AG04449 (cell line): ENCODE results near the gene C10orf62.
"Not testable (repeated sequence)": the region's sequence is repeated elsewhere in the genome, so short reads cannot be mapped to it uniquely, and the experiment has no call there.

Experiments
- CTCF ChIA-PET: fragments of 350-600 bp; formaldehyde crosslinking; extraction: SDS; loops from one replicate; lab custom pipeline; 2021; ENCODE audit warnings: antibody characterized with exemption; lab: Yijun Ruan, JAX
- POLR2A ChIA-PET: fragments of 400-600, 350-600 bp; formaldehyde crosslinking; extraction: SDS; loops from one replicate; lab custom pipeline; 2020; ENCODE audit warnings: antibody characterized with exemption, inconsistent platforms; lab: Yijun Ruan, JAX
- DNase-seq: peaks from one replicate; pipeline ENCODE4 v3.0.0-alpha.2; 2010; ENCODE audit warnings: low read depth, low spot score
- H3K4me3 ChIP-seq: 2 replicates; pipeline ENCODE4 v1.5.1; 2011; ENCODE audit warnings: low read depth, mild to moderate bottlenecking, control low read depth, low read length
- TF ChIP-seq, protein P1 (sequence below): IDR thresholded peaks from one replicate; pipeline ENCODE4 v1.5.1; 2011; ENCODE audit warnings: mild to moderate bottlenecking, moderate library complexity, low read length, control low read depth, inconsistent platforms; ENCODE audit not compliant: insufficient read depth; ENCODE audit errors: missing control alignments

Gene C10orf62

DNA sequence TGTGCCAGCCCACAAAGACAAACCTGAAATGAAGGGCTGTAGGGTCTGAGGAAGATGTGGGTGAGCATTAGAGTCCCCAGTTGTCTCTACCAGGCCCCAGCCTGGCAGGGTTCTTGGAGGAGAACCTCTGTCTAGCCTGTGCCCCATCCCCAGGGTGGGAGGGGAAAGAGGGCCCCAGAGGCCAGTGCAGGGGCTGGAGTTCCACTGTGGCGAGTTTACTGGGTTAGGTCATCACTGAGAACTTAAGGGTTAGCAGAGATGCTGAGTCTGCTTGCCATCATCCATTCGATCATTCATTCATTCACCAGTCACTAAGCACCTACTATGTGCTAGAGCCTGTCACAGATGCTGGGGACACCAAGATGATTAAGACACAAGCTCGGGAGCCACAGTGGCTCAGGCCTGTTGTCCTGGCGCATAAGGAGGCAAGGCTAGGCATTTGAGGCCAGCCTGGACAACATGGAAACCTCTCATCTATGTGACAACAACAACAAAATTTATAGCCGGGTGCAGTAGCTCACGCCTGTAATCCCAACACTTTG, 14.3 kb upstream of the C10orf62 start:
- DNase-seq = no peak
- TF ChIP-seq, protein P1, sequence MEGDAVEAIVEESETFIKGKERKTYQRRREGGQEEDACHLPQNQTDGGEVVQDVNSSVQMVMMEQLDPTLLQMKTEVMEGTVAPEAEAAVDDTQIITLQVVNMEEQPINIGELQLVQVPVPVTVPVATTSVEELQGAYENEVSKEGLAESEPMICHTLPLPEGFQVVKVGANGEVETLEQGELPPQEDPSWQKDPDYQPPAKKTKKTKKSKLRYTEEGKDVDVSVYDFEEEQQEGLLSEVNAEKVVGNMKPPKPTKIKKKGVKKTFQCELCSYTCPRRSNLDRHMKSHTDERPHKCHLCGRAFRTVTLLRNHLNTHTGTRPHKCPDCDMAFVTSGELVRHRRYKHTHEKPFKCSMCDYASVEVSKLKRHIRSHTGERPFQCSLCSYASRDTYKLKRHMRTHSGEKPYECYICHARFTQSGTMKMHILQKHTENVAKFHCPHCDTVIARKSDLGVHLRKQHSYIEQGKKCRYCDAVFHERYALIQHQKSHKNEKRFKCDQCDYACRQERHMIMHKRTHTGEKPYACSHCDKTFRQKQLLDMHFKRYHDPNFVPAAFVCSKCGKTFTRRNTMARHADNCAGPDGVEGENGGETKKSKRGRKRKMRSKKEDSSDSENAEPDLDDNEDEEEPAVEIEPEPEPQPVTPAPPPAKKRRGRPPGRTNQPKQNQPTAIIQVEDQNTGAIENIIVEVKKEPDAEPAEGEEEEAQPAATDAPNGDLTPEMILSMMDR = no peak
- H3K4me3 ChIP-seq = no peak overlapping the region
- POLR2A ChIA-PET = interaction anchor here (0.6 to 1.1 kb wide), 2 partner anchors 33 to 761 kb away, joined by 3 read pairs; no protein-coding TSS in a partner anchor
- CTCF ChIA-PET = interaction anchor here (0.5 to 12.7 kb wide), 14 partner anchors 10 to 156 kb away, joined by 3 to 199 read pairs (median 4); partner anchors contain the start of genes C10orf62 and HOGA1

DNA sequence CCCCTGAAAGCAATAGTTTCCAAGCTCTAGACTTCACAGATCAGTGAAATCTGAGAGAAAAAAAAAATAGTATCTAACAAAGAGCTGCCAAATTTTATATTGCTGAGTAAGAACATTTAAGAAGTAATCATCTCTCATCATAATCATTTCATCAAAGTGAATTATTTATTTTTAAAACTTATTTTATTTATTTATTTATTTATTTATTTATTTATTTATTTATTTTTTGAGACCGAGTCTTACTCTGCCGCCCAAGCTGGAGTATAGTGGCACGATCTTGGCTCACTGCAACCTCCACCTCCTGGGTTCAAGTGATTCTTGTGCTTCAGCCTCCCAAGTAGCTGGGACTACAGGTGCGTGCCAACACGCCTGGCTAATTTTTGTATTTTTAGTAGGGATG, 13.0 kb upstream of the C10orf62 start:
- POLR2A ChIA-PET, DNase-seq, H3K4me3 ChIP-seq: not testable (repeated sequence)
- CTCF ChIA-PET = interaction anchor here (1.2 to 12.7 kb wide), 9 partner anchors 8 to 155 kb away, joined by 3 to 199 read pairs (median 7); partner anchors contain the start of genes C10orf62 and HOGA1

DNA sequence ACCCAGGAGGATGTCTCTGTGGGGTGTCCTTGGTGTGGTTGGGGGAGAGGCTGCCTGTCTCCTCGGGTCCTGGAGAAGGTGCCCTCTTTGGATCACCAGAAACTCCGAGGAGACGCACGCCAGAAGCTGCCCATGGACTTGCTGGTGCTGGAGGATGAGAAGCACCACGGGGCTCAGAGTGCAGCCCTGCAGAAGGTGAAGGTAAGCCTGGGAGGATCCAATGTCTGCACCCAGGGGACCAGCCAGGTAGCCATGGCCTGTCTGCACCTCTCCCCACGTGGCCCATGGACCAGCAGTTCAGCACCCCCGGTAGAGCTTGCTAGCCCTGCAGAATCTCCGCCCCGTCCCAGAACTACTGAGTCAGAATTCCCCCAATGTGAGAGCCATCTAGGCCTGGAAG, 11.8 kb upstream of the C10orf62 start:
- CTCF ChIA-PET = interaction anchor here (1.4 to 11.6 kb wide), 3 partner anchors 9 to 38 kb away, joined by 3 to 199 read pairs (median 3); no protein-coding TSS in a partner anchor
- TF ChIP-seq, protein P1 = no peak
- POLR2A ChIA-PET = no interaction called here

DNA sequence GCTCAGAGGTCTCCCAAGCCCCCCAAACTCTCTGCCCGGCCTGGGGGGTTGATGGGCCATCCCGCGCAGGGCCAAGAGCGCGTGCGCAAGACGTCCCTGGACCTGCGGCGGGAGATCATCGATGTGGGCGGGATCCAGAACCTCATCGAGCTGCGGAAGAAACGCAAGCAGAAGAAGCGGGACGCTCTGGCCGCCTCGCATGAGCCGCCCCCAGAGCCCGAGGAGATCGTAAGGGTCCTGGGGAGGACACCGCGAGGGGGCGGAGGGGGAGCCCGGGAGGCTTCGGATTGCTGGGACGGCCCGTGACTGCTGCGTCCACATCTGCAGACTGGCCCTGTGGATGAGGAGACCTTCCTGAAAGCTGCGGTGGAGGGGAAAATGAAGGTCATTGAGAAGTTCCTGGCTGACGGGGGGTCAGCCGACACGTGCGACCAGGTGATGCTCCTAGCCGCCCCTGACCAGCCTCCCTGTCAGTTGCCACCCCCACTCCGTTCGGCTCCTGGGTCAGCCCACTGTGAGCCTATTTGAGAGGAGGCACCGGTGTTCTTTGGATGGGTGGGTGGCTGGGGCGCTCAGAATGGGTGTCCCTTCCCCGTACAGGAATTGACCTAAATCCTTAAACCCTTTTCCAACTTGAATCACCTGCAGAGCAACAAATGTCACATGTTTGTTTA, 11.2 kb upstream of the C10orf62 start:
- ChIA-PET POLR2A (no interaction called here), CTCF (interaction anchor here (11.6 kb wide), 1 partner anchor 35 kb away, joined by 199 read pairs; no protein-coding TSS in a partner anchor)
- peak overlapping the region; percentile 12 for H3K4me3 ChIP-seq
- TF ChIP-seq, protein P1 = no peak
- no peak for DNase-seq

More for the DNA sequence above, 11.8 kb upstream of the C10orf62 start:
- DNase-seq = no peak
- H3K4me3 ChIP-seq = no peak overlapping the region

DNA sequence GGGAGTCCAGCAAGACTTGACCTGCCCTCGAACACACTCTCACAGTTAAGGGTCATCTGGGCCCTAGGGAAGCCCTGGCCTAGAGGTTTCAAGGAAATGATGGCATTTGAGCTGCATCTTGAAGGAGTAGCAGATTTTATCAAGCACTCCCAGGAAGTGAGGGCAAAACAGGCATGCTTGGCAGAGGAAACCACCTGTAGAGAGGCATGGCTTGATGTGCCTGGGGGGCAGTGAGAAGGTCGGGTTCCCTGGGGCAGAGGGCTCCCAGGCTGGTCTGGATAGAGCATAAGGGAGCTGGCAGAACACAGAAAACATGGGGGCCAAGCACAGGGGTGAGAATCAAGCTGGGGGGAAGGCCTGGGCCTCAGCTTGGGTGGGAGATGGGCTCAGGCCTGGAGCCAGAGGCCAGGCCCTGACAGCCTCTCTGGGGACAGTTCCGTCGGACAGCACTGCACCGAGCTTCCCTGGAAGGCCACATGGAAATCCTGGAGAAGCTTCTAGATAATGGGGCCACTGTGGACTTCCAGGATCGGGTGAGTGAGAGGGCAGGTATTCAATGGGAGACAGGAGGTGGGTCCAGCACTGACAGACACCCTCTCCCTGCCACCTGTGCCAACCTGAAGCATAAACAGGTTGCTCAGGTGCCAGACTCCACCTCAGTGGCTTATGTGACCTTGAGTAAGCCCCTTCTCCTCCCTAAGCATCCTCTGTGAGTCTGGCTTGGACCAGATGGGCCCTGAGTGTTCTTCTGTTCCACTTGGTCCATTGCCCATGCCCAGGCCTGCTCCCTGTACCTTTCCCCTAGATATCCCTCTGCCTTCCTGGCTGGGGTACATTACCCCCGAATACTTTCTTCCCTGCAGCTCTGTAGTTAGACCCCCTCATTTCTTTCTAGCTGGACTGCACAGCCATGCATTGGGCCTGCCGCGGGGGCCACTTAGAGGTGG, 8.8 kb upstream of the C10orf62 start:
- H3K4me3 ChIP-seq = no peak overlapping the region
- ChIA-PET POLR2A (no interaction called here), CTCF (interaction anchor here (1.2 to 2.5 kb wide), 2 partner anchors 9 to 12 kb away, joined by 4 to 21 read pairs; partner anchors contain the start of gene ANKRD2)
- DNase-seq = no peak
- TF ChIP-seq, protein P1 = no peak

DNA sequence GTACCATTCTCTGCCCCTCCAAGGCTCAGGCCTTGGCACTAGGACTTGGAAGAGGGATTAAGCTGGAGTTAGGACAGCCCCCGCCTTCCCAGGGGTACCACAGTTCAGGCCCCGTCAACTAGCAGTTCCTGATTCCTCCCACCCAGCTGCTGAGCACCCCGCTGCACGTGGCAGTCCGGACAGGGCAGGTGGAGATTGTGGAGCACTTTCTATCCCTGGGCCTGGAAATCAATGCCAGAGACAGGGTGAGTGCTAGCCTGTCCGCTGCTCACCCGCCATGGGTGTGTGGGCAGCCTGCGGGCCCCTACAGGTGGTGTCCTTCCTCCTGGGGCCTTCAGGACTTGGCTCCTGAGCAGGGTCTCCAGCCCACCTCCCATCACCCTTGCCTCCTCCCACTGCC, 7.4 kb upstream of the C10orf62 start:
- no peak for DNase-seq
- H3K4me3 ChIP-seq = no peak overlapping the region
- ChIA-PET CTCF (interaction anchor here (1.1 to 2.5 kb wide), 3 partner anchors 10 to 29 kb away, joined by 3 to 21 read pairs (median 3); partner anchors contain the start of gene ANKRD2), POLR2A (no interaction called here)
- TF ChIP-seq, protein P1 = no peak
